GM21737 (cell line): ENCODE data around the gene SPARCL1.

ENCODE experiments used
- ATAC-seq: cut with Tn5 transposase; IDR thresholded peaks from one replicate; pipeline ENCODE4 v1.9.1; 2021; ENCODE audit warnings: mild to moderate bottlenecking, moderate library complexity; ENCODE audit not compliant: unreplicated experiment

The SPARCL1 gene

GRCh38 chr4:87541521-87541920 lies 12.3 kb upstream of the SPARCL1 start:
- no peak for ATAC-seq

- ATAC-seq = no peak
Measured at GRCh38 chr4:87540146-87541058, 11.2 kb upstream of the SPARCL1 start.

GRCh38 chr4:87532907-87533306 lies 3.7 kb upstream of the SPARCL1 start:
- no peak for ATAC-seq

- no peak for ATAC-seq
Measured at GRCh38 chr4:87532109-87532508, 2.9 kb upstream of the SPARCL1 start.

- no peak for ATAC-seq
Measured at GRCh38 chr4:87531621-87532020, 2.4 kb upstream of the SPARCL1 start.

- ATAC-seq = no peak
Measured at GRCh38 chr4:87530868-87531267, 1.7 kb upstream of the SPARCL1 start.

GRCh38 chr4:87530229-87530628 lies 1.1 kb upstream of the SPARCL1 start:
- ATAC-seq = no peak

GRCh38 chr4:87527431-87528220 lies 1.6 kb downstream of the SPARCL1 start:
- ATAC-seq = no peak

GRCh38 chr4:87525636-87526295 lies 3.4 kb downstream of the SPARCL1 start:
- no peak for ATAC-seq

GRCh38 chr4:87524456-87524855 lies 4.7 kb downstream of the SPARCL1 start:
- no peak for ATAC-seq

GRCh38 chr4:87523307-87523706 lies 5.9 kb downstream of the SPARCL1 start:
- no peak for ATAC-seq

- ATAC-seq = no peak
Measured at GRCh38 chr4:87521757-87522374, 7.3 kb downstream of the SPARCL1 start.

GRCh38 chr4:87521319-87521718 lies 7.9 kb downstream of the SPARCL1 start:
- no peak for ATAC-seq

GRCh38 chr4:87517621-87518020 lies 11.6 kb downstream of the SPARCL1 start:
- no peak for ATAC-seq

GRCh38 chr4:87516683-87517082 lies 12.5 kb downstream of the SPARCL1 start:
- ATAC-seq = no peak

GRCh38 chr4:87512400-87512799 lies 16.8 kb downstream of the SPARCL1 start:
- no peak for ATAC-seq

GRCh38 chr4:87511500-87511899 lies 17.7 kb downstream of the SPARCL1 start:
- ATAC-seq = no peak

- no peak for ATAC-seq
Measured at GRCh38 chr4:87510747-87511146, 18.4 kb downstream of the SPARCL1 start.

GRCh38 chr4:87506974-87507701 lies 22.0 kb downstream of the SPARCL1 start:
- ATAC-seq = no peak

- no peak for ATAC-seq
Measured at GRCh38 chr4:87505862-87506261, 23.3 kb downstream of the SPARCL1 start.
